KMS-11 (cell line): ENCODE measurements around the gene ABCC4.

Source experiments
- H2AFZ ChIP-seq: fragments of 200-600 bp; sonication (generic); 2 replicates; pipeline ENCODE4 v1.6.1; 2016; ENCODE audit warnings: antibody characterized with exemption, mixed run types, low read depth
- H3K27ac ChIP-seq: fragments of 200-600 bp; sonication (generic); 2 replicates; pipeline ENCODE4 v1.6.1; 2016; ENCODE audit warnings: mild to moderate bottlenecking, mixed run types
- H3K27me3 ChIP-seq: fragments of 200-600 bp; sonication (generic); 2 replicates; pipeline ENCODE4 v1.6.1; 2017; ENCODE audit warnings: mild to moderate bottlenecking, low read depth, mixed run types, moderate library complexity; ENCODE audit not compliant: insufficient read depth
- H3K36me3 ChIP-seq: fragments of 200-600 bp; sonication (generic); 2 replicates; pipeline ENCODE4 v1.6.1; 2017; ENCODE audit warnings: mild to moderate bottlenecking, mixed run types; ENCODE audit not compliant: insufficient read depth
- H3K4me1 ChIP-seq: fragments of 200-600 bp; sonication (generic); 2 replicates; pipeline ENCODE4 v1.6.1; 2016; ENCODE audit warnings: mild to moderate bottlenecking, low read depth, mixed run types; ENCODE audit not compliant: poor library complexity, severe bottlenecking
- H3K4me2 ChIP-seq: fragments of 200-600 bp; sonication (generic); 2 replicates; pipeline ENCODE4 v1.7.0; 2016; ENCODE audit warnings: mild to moderate bottlenecking, mixed run types
- H3K4me3 ChIP-seq: fragments of 200-600 bp; sonication (generic); IDR thresholded peaks from 2 replicates; pipeline ENCODE4 v1.6.1; 2017; ENCODE audit warnings: low read depth, low read length, mixed read lengths; ENCODE audit not compliant: insufficient read depth
- H3K79me2 ChIP-seq: fragments of 200-600 bp; sonication (generic); 2 replicates; pipeline ENCODE4 v1.6.1; 2016; ENCODE audit warnings: low read depth, mixed run types; ENCODE audit not compliant: insufficient read depth
- H3K9ac ChIP-seq: fragments of 200-600 bp; sonication (generic); 2 replicates; pipeline ENCODE4 v1.6.1; 2016; ENCODE audit warnings: mild to moderate bottlenecking, mixed run types
- H4K20me1 ChIP-seq: fragments of 200-600 bp; sonication (generic); 2 replicates; pipeline ENCODE4 v1.6.1; 2016; ENCODE audit warnings: mild to moderate bottlenecking, mixed run types; ENCODE audit not compliant: insufficient read depth
- CTCF ChIP-seq: fragments of 200-600 bp; sonication (generic); conservative IDR thresholded peaks from 2 replicates; pipeline ENCODE4 v1.6.1; 2017; ENCODE audit warnings: low read depth, mild to moderate bottlenecking, antibody characterized with exemption, low read length, moderate library complexity, mixed read lengths

The ABCC4 gene

GRCh38 chr13:94987869-94988268, 313.4 kb downstream of the ABCC4 start:
- no peak for TF ChIP-seq CTCF
- no peaks in the 10 kb centered on the region for H3K79me2 ChIP-seq
- no peak overlapping the region for H2AFZ ChIP-seq
- no peaks in the 10 kb centered on the region for H4K20me1 ChIP-seq
- H3K4me2 ChIP-seq: no peak overlapping the region
- no peak overlapping the region for H3K9ac ChIP-seq
- no peak overlapping the region for H3K27ac ChIP-seq
- H3K36me3 ChIP-seq: no peaks in the 10 kb centered on the region
- H3K4me1 ChIP-seq: no peaks in the 10 kb centered on the region
- H3K27me3 ChIP-seq: no peaks in the 10 kb centered on the region
- no peak overlapping the region for H3K4me3 ChIP-seq

GRCh38 chr13:94987081-94987480, 314.2 kb downstream of the ABCC4 start:
- H3K9ac ChIP-seq: no peak overlapping the region
- H3K27ac ChIP-seq: no peak overlapping the region
- TF ChIP-seq CTCF: no peak
- H3K79me2 ChIP-seq: no peaks in the 10 kb centered on the region
- H3K4me1 ChIP-seq: no peaks in the 10 kb centered on the region
- H3K4me2 ChIP-seq: no peak overlapping the region
- H4K20me1 ChIP-seq: no peaks in the 10 kb centered on the region
- H3K4me3 ChIP-seq: no peak overlapping the region
- H3K27me3 ChIP-seq: no peaks in the 10 kb centered on the region
- no peak overlapping the region for H2AFZ ChIP-seq
- H3K36me3 ChIP-seq: no peaks in the 10 kb centered on the region

- H3K27ac ChIP-seq: no peak overlapping the region
- H4K20me1 ChIP-seq: no peaks in the 10 kb centered on the region
- H3K27me3 ChIP-seq: no peaks in the 10 kb centered on the region
- H2AFZ ChIP-seq: no peak overlapping the region
- no peak overlapping the region for H3K9ac ChIP-seq
- TF ChIP-seq CTCF: no peak
- H3K79me2 ChIP-seq: no peaks in the 10 kb centered on the region
- H3K4me1 ChIP-seq: no peaks in the 10 kb centered on the region
- H3K4me2 ChIP-seq: no peak overlapping the region
- no peaks in the 10 kb centered on the region for H3K36me3 ChIP-seq
- H3K4me3 ChIP-seq: no peak overlapping the region
Measured at GRCh38 chr13:94984958-94985357, 316.3 kb downstream of the ABCC4 start.

DNA sequence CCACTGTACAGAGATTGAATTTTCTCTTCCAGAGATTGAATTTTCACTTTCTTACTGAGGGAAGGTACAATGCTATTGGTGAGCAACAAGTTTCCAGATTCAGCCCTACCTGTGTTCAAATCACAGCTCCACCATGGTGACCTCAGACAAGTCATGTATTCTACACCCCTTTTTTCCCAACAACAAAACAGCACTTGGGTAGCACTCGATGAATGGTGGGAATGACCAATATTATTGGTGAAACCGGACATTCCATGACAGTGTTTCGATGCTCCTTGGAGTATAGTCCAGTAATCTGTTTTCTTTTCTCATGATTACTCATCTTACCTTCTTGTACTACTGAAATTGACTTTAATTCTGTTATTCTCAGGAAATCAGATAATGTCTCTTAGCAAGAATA, 322.7 kb downstream of the ABCC4 start:
- H3K9ac ChIP-seq: no peak overlapping the region
- H4K20me1 ChIP-seq: no peaks in the 10 kb centered on the region
- no peak overlapping the region for H3K4me2 ChIP-seq
- no peaks in the 10 kb centered on the region for H3K4me1 ChIP-seq
- no peak overlapping the region for H2AFZ ChIP-seq
- H3K79me2 ChIP-seq: no peaks in the 10 kb centered on the region
- no peak for TF ChIP-seq CTCF
- no peaks in the 10 kb centered on the region for H3K36me3 ChIP-seq
- H3K27me3 ChIP-seq: no peaks in the 10 kb centered on the region
- H3K27ac ChIP-seq: no peak overlapping the region
- no peak overlapping the region for H3K4me3 ChIP-seq
